ENCODE measurements around the gene TPX2.
A peak's percentile ranks its signal among the peaks of the same experiment; 100 is the strongest.

TPX2 gene, protein sequence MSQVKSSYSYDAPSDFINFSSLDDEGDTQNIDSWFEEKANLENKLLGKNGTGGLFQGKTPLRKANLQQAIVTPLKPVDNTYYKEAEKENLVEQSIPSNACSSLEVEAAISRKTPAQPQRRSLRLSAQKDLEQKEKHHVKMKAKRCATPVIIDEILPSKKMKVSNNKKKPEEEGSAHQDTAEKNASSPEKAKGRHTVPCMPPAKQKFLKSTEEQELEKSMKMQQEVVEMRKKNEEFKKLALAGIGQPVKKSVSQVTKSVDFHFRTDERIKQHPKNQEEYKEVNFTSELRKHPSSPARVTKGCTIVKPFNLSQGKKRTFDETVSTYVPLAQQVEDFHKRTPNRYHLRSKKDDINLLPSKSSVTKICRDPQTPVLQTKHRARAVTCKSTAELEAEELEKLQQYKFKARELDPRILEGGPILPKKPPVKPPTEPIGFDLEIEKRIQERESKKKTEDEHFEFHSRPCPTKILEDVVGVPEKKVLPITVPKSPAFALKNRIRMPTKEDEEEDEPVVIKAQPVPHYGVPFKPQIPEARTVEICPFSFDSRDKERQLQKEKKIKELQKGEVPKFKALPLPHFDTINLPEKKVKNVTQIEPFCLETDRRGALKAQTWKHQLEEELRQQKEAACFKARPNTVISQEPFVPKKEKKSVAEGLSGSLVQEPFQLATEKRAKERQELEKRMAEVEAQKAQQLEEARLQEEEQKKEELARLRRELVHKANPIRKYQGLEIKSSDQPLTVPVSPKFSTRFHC

DNA sequence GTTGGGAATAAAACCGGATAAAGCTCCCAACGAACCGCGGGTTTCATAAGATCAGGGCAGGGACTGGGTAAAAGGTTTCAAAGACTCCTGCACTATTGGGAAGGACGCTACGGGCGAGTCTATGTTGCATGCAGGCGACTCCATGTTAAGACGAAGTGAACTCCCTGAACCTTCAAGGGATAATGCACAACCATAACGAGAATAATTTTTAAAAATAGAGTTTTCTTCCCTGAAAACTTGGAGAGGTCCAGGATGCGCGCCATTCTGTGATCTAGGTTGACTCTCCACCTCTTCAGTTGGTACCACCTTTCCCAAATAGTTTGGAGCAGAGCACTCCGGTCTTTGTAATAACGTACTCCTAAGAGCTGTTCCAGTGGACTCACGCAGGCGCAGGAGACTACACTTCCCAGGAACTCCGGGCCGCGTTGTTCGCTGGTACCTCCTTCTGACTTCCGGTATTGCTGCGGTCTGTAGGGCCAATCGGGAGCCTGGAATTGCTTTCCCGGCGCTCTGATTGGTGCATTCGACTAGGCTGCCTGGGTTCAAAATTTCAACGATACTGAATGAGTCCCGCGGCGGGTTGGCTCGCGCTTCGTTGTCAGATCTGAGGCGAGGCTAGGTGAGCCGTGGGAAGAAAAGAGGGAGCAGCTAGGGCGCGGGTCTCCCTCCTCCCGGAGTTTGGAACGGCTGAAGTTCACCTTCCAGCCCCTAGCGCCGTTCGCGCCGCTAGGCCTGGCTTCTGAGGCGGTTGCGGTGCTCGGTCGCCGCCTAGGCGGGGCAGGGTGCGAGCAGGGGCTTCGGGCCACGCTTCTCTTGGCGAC, at the start of gene TPX2:
Gene TPX2, plus strand, starts transcription at position 562 of the 821 bp plus-strand sequence. CDS start 18,187 bp downstream, outside the sequence.
- peak; percentile 98 for DNase-seq (ENCODE audit: low spot score)

DNA sequence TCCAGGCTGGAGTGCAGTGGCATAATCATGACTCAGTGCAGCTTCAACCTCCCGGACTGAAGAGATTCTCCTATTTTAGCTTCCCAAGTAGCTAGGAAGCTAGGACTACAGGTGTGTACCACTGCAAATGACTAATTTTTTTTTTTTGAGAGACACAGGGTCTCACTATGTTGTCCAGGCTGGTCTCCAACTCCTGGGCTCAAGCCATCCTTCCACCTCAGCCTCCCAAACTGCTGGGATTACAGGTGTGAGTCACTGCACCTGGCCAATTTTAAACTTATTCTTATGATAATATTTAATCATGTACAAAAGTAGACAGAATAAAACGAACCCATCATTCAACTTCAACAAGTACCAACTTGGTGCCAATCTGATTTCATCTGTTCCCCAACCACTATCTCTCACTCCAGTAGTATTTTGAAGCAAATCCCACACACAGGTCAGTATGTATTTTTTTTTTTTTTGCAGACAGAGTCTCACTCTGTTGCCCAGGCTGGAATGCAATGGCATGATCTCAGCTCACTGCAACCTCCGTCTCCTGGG, 48.9 kb upstream of the TPX2 start:
- DNase-seq (ENCODE audit: low spot score): no peak

DNA sequence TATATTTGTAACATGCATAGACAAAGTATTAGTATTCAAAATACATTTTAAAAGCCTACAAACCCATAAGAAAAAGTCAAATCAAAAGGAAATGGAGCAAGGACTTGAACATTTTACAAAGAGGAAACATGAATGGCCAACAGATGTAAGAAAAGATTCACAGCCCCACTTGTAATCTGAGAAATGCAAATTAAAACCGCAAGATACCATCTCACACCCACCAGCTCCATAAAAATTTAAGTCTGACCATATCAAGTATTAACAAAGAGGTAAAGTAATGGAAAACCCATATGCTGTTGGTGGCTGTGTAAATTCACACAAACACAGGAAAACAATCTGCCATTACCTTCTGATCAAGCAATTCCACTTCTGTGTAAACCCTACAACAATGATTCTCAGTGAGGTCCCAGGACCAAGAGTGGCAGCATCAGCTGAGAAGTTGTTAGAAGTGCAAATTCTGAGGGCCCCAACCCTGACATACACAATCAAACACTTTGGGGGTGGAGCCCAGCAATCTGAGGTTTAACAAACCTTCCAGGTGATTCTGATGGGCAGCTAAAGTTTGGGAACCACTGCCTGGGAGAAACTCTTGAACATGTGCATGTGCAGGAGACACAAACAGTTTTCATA, 47.3 kb upstream of the TPX2 start:
- peak; percentile 37 for DNase-seq (ENCODE audit: low spot score)

DNA sequence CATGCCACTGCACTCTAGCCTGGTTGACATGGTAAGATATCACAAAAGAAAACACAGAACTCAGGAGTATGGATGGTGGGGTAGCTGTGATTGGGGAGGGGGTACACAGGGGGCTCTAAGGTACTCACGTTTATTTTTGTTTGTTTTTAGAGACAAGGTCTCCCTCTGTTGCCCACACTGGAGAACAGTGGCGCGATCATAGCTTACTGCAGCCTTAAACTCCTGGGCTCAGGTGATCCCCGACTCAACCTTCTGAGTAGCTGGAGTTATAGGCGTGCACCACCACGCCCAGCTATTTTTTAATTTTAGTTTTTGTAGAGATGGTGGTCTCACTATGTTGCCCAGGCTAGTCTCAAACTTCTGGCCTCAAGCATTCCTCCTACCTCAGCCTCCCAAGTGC, 45.7 kb upstream of the TPX2 start:
- DNase-seq (ENCODE audit: low spot score): no peak

DNA sequence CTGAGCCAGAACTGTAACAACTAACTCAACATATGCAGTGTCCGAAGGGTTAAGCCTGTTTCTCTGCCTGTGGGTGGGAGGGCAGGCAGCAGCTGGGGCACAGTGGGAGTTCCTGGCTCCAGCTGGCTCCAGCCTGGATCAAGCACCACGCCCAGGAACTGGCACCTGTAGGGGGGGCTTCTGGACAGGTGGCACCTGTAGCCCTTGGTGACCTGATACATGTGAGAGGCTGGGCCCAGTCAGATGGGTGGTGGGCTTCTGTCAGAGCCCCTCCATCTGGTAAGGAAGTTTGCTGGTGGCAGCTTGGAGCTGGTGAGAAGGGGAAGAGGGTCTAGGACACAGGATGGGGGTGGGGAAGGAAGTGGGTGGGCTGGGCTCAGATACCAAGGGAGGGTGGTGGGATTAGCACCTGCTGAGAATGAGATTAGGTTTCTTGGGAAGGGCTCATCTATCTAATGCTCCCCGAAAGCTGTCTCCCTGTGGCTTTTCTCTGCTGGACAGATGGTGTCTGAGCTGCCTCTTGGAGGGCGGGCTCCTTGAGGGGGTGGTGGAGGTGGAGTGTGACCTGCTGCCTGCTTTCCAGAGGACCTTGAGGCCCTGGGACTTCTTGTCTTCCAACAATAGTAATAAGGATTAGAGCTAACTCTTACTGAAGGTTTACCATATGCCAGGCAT, 45.0 kb upstream of the TPX2 start:
- DNase-seq (ENCODE audit: low spot score): no peak

DNA sequence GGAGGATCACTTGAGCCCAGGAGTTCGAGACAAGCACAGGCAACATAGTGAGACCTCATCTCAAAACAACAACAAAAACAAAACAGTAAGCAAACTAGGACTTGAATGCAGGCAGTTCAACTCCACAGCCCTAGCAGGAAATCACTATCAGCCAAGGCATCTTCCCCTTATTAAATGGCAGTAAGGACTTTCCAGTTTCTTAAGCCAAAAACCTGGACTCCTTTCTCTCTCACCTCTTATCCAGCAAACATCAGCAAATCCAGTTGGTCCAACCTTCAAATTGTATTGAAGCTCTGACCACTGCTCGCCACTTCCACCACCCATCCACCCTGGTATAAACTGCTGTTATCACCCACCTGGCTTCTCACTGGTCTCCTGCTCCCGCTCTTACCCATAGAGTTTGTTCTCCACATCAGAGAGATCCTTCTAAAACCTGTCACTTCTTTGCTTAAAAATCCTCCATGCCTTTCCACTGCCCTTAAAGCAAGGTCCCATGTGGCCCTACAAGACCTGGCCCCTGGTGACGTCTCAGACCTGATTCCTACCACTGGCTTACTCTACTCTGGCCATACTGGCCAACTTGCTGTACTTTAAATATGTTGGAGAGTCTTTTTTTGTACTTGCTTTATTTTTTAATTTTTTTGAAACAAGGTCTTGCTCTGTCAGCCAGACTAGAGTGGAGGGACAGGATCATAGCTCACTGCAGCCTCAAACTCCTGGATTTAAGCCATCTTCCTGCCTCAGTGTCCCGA, 44.1 kb upstream of the TPX2 start:
- no peak for DNase-seq (ENCODE audit: low spot score)

DNA sequence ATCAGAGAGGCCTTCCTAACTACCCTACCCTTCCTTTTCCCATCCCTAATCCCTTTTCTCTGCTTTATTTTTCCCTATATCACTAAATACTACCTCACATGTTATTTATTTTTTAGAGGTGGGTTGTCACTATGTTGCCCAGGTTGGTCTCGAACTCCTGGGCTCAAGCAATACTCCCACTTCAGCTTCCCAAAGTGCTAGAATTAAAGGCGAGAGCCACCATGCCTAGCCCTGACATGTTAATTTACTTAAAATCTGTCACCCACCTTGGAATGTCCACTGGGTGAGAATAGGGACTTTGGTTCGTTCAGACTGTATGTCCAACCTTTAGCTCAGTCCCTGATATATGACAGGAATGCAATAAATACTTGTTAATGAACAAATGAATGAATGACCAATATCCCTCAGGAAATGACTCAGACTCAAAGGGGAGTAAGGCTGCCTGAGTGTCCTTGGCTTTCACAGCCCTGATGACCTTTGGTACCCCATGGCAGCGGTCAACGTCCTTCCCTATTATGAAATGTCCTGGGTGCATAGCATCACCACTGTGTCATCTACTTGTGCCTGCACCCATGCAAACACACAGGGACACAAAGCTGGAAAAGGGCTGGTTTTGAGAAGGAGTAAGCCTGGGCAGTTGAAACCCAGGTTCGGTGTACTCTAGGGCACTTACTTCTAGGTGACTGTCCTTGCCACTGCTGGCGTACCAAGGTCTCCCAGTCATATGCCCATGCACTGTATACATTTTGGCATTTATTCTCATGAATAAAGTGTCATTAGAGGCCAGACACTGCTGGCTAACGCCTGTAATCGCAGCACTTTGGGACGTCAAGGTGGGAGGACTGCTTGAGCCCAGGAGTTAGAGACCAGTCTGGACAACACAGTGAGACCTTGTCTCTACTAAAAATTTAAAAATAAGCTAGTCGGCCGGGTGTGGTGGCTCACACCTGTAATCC, 43.0 kb upstream of the TPX2 start:
- peak; percentile 72 for DNase-seq (ENCODE audit: low spot score)

DNA sequence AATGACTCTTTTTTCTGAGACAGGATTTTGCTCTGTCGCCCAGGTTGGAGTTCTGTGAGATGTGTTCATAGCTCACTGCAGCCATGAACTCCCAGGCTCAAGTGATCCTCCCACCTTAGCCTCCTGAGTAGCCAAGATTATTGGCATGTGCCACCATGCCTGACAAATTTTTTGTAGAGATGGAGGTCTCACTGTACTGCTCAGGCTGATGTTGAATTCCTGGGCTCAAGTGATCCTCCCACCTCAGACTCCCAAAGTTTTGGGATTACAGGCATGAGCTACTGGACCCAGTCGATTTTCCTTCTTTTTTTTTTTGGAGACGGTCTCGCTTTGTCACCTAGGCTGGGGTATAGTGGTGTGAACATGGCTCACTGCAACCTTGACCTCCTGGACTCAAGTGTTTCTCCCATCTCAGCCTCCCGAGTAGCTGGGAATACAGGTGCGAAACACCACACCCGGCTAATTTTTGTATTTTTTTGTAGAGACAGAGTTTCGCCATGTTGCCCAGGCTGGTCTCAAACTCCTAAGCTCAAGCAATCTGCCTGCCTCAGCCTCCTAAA, 40.8 kb upstream of the TPX2 start:
- DNase-seq (ENCODE audit: low spot score): no peak

DNA sequence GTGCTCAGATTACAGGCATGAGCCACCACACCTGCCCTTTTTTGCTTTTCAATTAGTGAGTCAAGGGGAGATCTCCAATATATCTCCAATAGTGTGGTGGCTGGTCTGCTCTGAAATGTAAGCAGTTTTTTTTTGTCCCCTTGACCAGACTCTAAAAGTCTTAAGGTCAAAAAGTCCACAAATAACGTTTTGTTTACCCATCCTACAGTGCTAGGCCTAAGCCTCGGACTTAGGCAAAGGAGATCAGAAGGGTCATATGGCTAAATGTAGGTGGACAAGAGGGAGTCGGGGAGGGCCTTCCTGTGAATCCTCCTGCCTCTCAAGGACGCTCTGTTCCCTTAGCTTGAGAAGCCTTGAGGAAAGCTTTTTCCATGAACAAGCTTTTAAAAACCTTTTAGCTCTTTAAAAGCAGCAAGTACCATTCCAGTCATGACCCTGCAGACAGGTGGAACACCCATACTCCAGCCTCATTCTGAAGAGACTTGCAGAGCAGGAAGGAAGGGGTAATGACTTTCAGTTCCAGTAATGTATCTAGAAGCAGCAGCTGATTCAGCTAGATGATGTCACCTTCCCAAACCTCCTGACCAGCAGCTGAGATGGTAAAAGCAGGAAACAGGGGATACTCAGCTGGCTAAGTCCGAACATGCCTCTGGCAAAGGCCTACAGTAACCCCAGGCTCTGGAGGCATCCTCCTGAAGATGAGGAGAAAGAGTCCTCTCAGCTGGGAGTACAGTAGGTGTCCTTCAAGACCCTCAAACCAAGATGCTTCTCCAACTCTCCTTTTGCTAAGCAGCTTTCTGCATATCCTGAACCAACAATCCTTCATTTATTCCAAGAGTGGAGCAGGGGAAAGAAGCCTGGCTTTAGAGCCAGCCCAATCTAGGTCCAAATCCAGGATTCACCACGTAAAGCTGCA, 40.0 kb upstream of the TPX2 start:
- peak; percentile 91 for DNase-seq (ENCODE audit: low spot score)

DNA sequence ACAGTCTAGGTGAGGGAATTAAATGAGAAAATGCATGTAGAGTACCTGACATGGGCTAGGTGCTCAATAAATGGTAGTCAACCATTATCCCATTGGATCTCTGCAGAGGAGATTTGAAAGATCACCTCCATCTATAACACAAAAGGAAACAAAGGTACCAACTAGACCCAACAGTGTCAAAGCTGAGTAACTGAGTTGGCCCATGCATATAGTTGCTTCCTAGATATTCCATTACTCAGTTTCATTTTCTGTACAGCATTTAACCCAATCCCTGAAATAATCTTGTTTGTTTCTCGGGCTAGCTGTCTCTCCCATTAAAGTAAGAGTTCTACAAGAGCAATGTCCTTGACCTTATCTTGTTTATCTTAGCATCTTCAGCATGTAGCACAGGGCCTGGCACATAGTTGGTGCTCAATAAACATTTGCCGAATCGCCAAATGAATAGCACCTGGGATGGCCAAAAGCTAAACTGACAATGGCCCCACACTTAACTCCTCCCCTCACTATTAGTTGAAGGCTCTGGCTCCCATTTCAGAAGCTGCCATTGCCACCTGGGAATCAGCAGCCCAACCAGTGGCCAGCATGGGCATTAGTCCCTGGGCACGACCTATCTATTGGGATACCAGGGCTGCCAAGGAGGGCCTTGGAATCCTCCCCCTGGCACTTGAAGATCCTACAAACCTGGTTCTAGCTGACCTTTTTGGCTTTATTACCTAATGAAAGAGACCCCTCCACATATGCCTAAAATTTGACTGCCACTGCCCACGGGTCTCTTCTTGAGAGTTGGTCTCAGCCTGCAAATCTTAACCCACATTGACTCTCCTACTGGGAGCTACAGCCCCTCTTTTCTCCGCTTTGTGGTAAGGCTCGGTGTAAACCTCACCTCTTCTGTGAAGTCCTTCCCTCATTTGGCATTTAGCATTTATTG, 39.0 kb upstream of the TPX2 start:
- no peak for DNase-seq (ENCODE audit: low spot score)

DNA sequence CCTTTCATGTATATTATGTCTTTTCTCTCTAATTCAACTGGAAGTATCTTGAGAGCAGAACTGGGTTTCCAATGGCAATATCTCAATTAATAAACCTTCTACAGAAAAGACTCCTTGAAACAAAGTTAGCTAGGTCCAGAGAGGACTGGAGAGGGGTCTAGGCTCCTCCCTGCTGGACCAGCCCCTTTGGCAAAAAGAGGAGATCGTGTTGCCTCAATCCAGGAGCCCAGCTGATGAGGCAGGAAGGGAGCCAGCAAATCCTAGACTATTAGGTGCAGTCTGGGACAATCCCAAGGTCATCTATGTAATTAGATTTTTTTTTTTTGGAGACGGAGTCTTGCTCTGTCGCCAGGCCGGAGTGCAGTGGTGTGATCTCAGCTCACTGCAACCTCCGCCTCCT, 38.3 kb upstream of the TPX2 start:
- DNase-seq (ENCODE audit: low spot score): no peak

DNA sequence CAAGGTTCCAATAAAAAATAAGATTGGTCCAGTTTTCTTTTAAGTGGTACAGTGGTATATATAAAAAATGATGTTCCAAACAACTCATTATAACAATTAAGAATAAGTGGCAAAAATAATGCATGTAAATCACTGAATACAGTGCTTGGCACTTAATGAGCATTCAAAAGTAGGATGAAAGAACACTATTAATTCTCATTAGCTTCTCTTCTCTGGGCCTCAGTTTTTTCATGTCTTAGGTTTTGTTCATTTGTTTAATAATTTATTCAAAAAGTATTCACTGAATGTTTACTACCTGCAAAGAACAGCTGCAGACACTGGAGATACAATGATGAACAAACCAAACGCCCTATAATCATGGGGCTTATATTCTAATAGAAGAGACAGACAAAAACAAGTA, 37.5 kb upstream of the TPX2 start:
- DNase-seq (ENCODE audit: low spot score): no peak

DNA sequence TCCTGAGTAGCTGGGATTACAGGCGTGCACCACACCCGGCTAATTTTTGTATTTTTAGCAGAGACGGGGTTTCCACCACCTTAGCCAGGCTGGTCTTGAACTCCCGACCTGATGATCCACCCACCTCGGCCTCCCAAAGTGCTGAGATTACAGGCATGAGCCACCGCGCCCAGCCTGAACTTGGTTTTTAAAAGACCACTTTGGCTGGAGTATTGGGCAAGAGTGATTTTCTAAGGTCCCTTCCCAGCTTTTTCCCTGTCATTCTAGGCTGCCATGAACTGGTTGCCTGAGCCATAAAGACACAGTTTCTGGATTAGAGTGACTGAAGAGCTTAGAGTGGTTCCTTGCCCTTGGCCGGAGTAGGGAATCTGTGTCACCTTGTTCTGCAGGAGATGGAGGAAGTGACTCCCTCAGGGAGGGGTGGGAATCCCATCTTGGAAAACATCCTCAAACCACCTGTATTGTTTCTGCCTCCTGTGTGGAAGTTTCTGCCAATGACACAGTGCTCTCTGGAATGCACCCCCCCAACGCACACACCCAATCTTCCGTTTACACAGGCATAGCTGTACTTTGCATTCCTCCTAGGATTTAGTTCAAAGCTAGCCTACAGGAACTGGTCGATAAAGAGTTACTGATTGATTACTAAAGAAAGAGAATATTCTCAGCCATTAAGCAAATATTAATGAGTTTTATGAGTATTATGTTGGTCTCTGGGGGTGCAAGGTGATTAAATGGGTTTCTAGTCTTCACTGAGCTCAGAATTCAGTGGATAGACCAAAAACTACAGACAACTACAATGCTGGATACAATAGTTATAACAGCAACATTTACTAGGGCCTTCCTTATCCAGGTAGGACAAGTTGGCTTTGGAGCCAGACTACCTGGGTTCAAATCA, 34.6 kb upstream of the TPX2 start:
- peak; percentile 47 for DNase-seq (ENCODE audit: low spot score)

DNA sequence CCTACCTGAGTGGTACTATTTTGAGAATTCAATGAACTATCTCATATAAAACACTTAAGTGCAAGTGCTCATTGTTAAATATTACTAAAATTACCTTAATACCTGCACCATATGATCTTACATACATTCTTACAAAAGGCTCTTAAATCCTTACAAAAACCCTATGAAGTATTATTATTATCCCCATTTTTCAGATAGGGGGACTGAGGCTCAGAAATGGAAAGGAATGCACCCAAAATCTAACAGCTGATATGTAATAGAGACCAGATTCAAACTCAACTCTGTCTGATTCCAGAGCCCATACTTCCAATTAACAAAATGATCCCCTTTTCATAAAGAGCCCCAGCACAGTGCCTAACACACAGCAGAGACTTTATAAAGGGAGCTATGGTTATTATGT, 33.9 kb upstream of the TPX2 start:
- no peak for DNase-seq (ENCODE audit: low spot score)
